ENCODE data around the gene IL17RE. TPM values are rescaled to one million over a fixed set of nuclear protein-coding genes. Genes with fewer than 3 reads are reported as not detected.

The IL17RE gene
- total RNA-seq, 1 donor from 2014 or later = 0.74 TPM

DNA sequence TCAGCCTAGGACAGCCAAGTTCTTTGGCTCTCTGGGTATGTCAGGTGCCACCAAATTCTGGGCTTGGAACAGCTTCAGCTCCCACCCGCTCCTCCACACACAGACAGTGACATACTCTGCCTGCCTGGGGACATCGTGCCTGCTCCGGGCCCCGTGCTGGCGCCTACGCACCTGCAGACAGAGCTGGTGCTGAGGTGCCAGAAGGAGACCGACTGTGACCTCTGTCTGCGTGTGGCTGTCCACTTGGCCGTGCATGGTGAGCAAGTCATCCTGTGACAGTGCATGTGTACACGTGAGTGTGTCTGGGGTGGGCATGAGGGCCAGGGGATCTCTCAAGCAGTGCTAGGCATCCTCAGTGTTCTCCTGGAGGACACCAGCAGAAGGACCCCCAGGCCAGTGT, 15.2 kb downstream of the IL17RE start:
- peaks cover 4% of the 10 kb centered on the region for H3K4me1 Mint-ChIP-seq (ENCODE audit: unreplicated experiment)
- no peaks in the 10 kb centered on the region for H3K36me3 Mint-ChIP-seq (ENCODE audit: low read depth, unreplicated experiment)
- no peaks in the 10 kb centered on the region for H3K27me3 Mint-ChIP-seq (ENCODE audit: unreplicated experiment)
- H3K9me3 Mint-ChIP-seq (ENCODE audit: unreplicated experiment) = no peaks in the 10 kb centered on the region
- H3K4me3 Mint-ChIP-seq (ENCODE audit: unreplicated experiment) = no peak overlapping the region
- TF ChIP-seq, protein P1, sequence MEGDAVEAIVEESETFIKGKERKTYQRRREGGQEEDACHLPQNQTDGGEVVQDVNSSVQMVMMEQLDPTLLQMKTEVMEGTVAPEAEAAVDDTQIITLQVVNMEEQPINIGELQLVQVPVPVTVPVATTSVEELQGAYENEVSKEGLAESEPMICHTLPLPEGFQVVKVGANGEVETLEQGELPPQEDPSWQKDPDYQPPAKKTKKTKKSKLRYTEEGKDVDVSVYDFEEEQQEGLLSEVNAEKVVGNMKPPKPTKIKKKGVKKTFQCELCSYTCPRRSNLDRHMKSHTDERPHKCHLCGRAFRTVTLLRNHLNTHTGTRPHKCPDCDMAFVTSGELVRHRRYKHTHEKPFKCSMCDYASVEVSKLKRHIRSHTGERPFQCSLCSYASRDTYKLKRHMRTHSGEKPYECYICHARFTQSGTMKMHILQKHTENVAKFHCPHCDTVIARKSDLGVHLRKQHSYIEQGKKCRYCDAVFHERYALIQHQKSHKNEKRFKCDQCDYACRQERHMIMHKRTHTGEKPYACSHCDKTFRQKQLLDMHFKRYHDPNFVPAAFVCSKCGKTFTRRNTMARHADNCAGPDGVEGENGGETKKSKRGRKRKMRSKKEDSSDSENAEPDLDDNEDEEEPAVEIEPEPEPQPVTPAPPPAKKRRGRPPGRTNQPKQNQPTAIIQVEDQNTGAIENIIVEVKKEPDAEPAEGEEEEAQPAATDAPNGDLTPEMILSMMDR (IDR thresholded peaks at IDR 0.05; ENCODE audit: unreplicated experiment) = no peak
- DNase-seq (ENCODE audit: low spot score) = no peak
- no peak overlapping the region for H3K27ac Mint-ChIP-seq (ENCODE audit: unreplicated experiment)

GRCh38 chr3:9918261-9919038, 15.8 kb downstream of the IL17RE start:
- Mint-ChIP-seq H3K27ac (ENCODE audit: unreplicated experiment) (no peak overlapping the region), H3K27me3 (ENCODE audit: unreplicated experiment) (no peaks in the 10 kb centered on the region), H3K9me3 (ENCODE audit: unreplicated experiment) (no peaks in the 10 kb centered on the region), H3K4me3 (ENCODE audit: unreplicated experiment) (no peak overlapping the region), H3K4me1 (ENCODE audit: unreplicated experiment) (peaks cover 4% of the 10 kb centered on the region), H3K36me3 (ENCODE audit: low read depth, unreplicated experiment) (no peaks in the 10 kb centered on the region)
- no peak for DNase-seq (ENCODE audit: low spot score)
- TF ChIP-seq, protein P1 (IDR thresholded peaks at IDR 0.05; ENCODE audit: unreplicated experiment) = no peak

GRCh38 chr3:9928158-9928557, 25.5 kb downstream of the IL17RE start:
- no peaks in the 10 kb centered on the region for H3K9me3 Mint-ChIP-seq (ENCODE audit: unreplicated experiment)
- TF ChIP-seq, protein P1 (IDR thresholded peaks at IDR 0.05; ENCODE audit: unreplicated experiment) = peak; percentile 4
- peaks cover 11% of the 10 kb centered on the region for H3K36me3 Mint-ChIP-seq (ENCODE audit: low read depth, unreplicated experiment)
- peaks cover 2% of the 10 kb centered on the region for H3K27me3 Mint-ChIP-seq (ENCODE audit: unreplicated experiment)
- H3K4me3 Mint-ChIP-seq (ENCODE audit: unreplicated experiment) = no peak overlapping the region
- no peaks in the 10 kb centered on the region for H3K4me1 Mint-ChIP-seq (ENCODE audit: unreplicated experiment)
- H3K27ac Mint-ChIP-seq (ENCODE audit: unreplicated experiment) = no peak overlapping the region
- no peak for DNase-seq (ENCODE audit: low spot score)

GRCh38 chr3:9930804-9931418, 28.3 kb downstream of the IL17RE start:
- no peak overlapping the region for H3K4me3 Mint-ChIP-seq (ENCODE audit: unreplicated experiment)
- H3K27me3 Mint-ChIP-seq (ENCODE audit: unreplicated experiment) = peaks cover 11% of the 10 kb centered on the region

More at GRCh38 chr3:9930804-9931418, 28.3 kb downstream of the IL17RE start:
- DNase-seq (ENCODE audit: low spot score) = no peak
- Mint-ChIP-seq H3K27ac (ENCODE audit: unreplicated experiment) (no peak overlapping the region), H3K4me1 (ENCODE audit: unreplicated experiment) (peaks cover 20% of the 10 kb centered on the region), H3K9me3 (ENCODE audit: unreplicated experiment) (no peaks in the 10 kb centered on the region), H3K36me3 (ENCODE audit: low read depth, unreplicated experiment) (peaks cover 19% of the 10 kb centered on the region)
- TF ChIP-seq, protein P1 (IDR thresholded peaks at IDR 0.05; ENCODE audit: unreplicated experiment) = no peak

All from endothelial cell (in vitro differentiated cells).